Measurements from ENCODE around the gene ZNF248. TPM values are rescaled to one million over a fixed set of nuclear protein-coding genes. Genes with fewer than 3 reads are reported as not detected.

The ZNF248 gene
- total RNA-seq, 2 experiments from 2014 or later: 3.2 to 3.4 TPM

GRCh38 chr10:37895674-37896073, 38.3 kb upstream of the ZNF248 start:
- Histone ChIP-seq H3K36me3 (ENCODE audit: insufficient read depth, low read length) (no peaks in the 10 kb centered on the region), H3K4me3 (ENCODE audit: low read length) (no peak overlapping the region), H3K9me3 (ENCODE audit: control insufficient read depth in 1 of 2, insufficient read depth in 1 of 2, low read length in 2 of 2) (peaks cover 24 to 36% of the 10 kb centered on the region in 2 experiments), H3K4me1 (ENCODE audit: insufficient read depth, low read length) (no peaks in the 10 kb centered on the region), H3K27ac (ENCODE audit: low read depth in 1 of 2, low read length in 2 of 2) (no peak overlapping the region), H3K27me3 (ENCODE audit: control insufficient read depth in 1 of 2, insufficient read depth in 2 of 2, low read length in 2 of 2) (no peaks in the 10 kb centered on the region)
- Mint-ChIP-seq H3K36me3 (ENCODE audit: low read depth) (peaks cover 33% of the 10 kb centered on the region), H3K9me3 (peaks cover 24% of the 10 kb centered on the region), H3K4me1 (ENCODE audit: low read depth) (no peaks in the 10 kb centered on the region), H3K4me3 (no peak overlapping the region), H3K27ac (no peak overlapping the region), H3K27me3 (no peaks in the 10 kb centered on the region)
- intact Hi-C loops (cut with DNase I, micrococcal nuclease): no loop called here
- no peak for ATAC-seq (ENCODE audit: poor library complexity)
- no peak for DNase-seq
- TF ChIP-seq CTCF (IDR thresholded peaks at IDR 0.05): no peak
- ChIA-PET CTCF (no interaction called here), POLR2A (no interaction called here)

GRCh38 chr10:37885850-37886249, 28.4 kb upstream of the ZNF248 start:
- ATAC-seq (ENCODE audit: poor library complexity): no peak
- Mint-ChIP-seq H3K4me1 (ENCODE audit: low read depth) (no peaks in the 10 kb centered on the region), H3K27ac (no peak overlapping the region), H3K9me3 (peaks cover 10% of the 10 kb centered on the region), H3K4me3 (no peak overlapping the region), H3K36me3 (ENCODE audit: low read depth) (peaks cover 18% of the 10 kb centered on the region), H3K27me3 (no peaks in the 10 kb centered on the region)
- H3K4me3 ChIP-seq (ENCODE audit: low read length): no peak overlapping the region
- no peaks in the 10 kb centered on the region for H3K36me3 ChIP-seq (ENCODE audit: insufficient read depth, low read length)
- H3K27ac ChIP-seq (ENCODE audit: low read depth in 1 of 2, low read length in 2 of 2): no peak overlapping the region
- no peak for TF ChIP-seq CTCF (IDR thresholded peaks at IDR 0.05)
- CTCF ChIA-PET: no interaction called here
- no peak for DNase-seq
- H3K4me1 ChIP-seq (ENCODE audit: insufficient read depth, low read length): no peaks in the 10 kb centered on the region
- intact Hi-C loops (cut with DNase I, micrococcal nuclease): loop anchor here in 1 of 2 experiments (10.0 kb wide), 1 partner anchor 69 kb away; no protein-coding TSS in a partner anchor
- H3K27me3 ChIP-seq (ENCODE audit: control insufficient read depth in 1 of 2, insufficient read depth in 2 of 2, low read length in 2 of 2): no peaks in the 10 kb centered on the region
- peaks cover 5 to 11% of the 10 kb centered on the region in 2 experiments for H3K9me3 ChIP-seq (ENCODE audit: control insufficient read depth in 1 of 2, insufficient read depth in 1 of 2, low read length in 2 of 2)
- POLR2A ChIA-PET: no interaction called here

- Mint-ChIP-seq H3K27me3 (no peaks in the 10 kb centered on the region), H3K36me3 (ENCODE audit: low read depth) (no peaks in the 10 kb centered on the region), H3K27ac (no peak overlapping the region), H3K9me3 (no peaks in the 10 kb centered on the region), H3K4me1 (ENCODE audit: low read depth) (no peaks in the 10 kb centered on the region), H3K4me3 (no peak overlapping the region)
- no peaks in the 10 kb centered on the region for H3K4me1 ChIP-seq (ENCODE audit: insufficient read depth, low read length)
- DNase-seq (no peak), ATAC-seq (ENCODE audit: poor library complexity) (no peak)
- no peaks in the 10 kb centered on the region for H3K27me3 ChIP-seq (ENCODE audit: control insufficient read depth in 1 of 2, insufficient read depth in 2 of 2, low read length in 2 of 2)
- TF ChIP-seq CTCF (IDR thresholded peaks at IDR 0.05): no peak
- no peak overlapping the region for H3K4me3 ChIP-seq (ENCODE audit: low read length)
- no peak overlapping the region for H3K27ac ChIP-seq (ENCODE audit: low read depth in 1 of 2, low read length in 2 of 2)
- ChIA-PET POLR2A (no interaction called here), CTCF (no interaction called here)
- intact Hi-C loops (cut with DNase I, micrococcal nuclease): no loop called here
- no peaks in the 10 kb centered on the region for H3K9me3 ChIP-seq (ENCODE audit: control insufficient read depth in 1 of 2, insufficient read depth in 1 of 2, low read length in 2 of 2)
- no peaks in the 10 kb centered on the region for H3K36me3 ChIP-seq (ENCODE audit: insufficient read depth, low read length)
Observed at GRCh38 chr10:37872955-37873354, 15.5 kb upstream of the ZNF248 start.

All from CD4-positive, alpha-beta T cell (primary cell).